Choroid plexus epithelial cell (primary cell): ENCODE data around the gene COX7A1.

Experiments used
- DNase-seq: peaks from one replicate; pipeline ENCODE4 v3.0.0-alpha.2; 2010; ENCODE audit warnings: low read depth
- H3K4me3 ChIP-seq: 2 replicates; pipeline ENCODE4 v1.5.1; 2011; ENCODE audit warnings: low read depth, mild to moderate bottlenecking, control low read depth, low read length, moderate library complexity
- TF ChIP-seq, protein P1 (sequence below): conservative IDR thresholded peaks from 2 replicates; pipeline ENCODE4 v1.5.1; 2011; ENCODE audit warnings: low read depth, mild to moderate bottlenecking, control low read depth, inconsistent platforms, low read length, moderate library complexity

Gene COX7A1

DNA sequence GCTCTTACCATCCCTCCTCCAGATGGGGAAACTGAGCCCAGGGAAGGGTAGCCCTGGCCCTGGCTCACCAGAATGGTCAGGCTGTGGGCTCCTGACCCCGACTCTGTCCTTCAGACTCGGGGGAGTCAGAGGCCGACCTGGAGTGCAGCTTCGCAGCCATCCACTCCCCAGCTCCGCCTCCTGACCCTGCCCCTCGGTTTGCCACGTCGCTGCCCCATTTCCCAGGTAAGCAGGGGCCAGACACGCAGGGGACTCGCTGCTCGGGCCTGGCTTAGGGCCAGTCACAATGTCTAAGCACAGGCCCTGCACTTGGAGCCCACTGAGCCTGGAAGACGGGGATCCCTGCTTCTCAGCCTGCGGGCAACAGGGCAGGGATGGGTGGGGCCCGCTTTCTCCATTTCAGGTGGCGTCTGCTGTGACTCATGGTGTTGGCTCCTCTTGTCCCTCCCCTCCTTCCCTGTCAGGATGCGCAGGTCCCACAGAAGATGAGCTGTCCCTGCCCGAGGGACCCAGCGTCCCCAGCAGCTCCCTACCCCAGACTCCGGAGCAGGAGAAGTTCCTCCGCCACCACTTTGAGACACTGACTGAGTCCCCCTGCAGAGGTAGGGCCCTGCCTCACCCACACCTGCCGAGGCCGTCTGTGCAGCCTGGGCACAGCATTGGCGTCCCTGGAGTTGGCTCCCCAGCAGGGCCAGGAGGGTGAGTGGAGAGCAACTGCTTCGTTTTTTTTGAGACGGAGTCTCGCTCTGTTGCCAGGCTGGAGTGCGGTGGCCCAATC, 50.5 kb downstream of the COX7A1 start:
- TF ChIP-seq, protein P1, sequence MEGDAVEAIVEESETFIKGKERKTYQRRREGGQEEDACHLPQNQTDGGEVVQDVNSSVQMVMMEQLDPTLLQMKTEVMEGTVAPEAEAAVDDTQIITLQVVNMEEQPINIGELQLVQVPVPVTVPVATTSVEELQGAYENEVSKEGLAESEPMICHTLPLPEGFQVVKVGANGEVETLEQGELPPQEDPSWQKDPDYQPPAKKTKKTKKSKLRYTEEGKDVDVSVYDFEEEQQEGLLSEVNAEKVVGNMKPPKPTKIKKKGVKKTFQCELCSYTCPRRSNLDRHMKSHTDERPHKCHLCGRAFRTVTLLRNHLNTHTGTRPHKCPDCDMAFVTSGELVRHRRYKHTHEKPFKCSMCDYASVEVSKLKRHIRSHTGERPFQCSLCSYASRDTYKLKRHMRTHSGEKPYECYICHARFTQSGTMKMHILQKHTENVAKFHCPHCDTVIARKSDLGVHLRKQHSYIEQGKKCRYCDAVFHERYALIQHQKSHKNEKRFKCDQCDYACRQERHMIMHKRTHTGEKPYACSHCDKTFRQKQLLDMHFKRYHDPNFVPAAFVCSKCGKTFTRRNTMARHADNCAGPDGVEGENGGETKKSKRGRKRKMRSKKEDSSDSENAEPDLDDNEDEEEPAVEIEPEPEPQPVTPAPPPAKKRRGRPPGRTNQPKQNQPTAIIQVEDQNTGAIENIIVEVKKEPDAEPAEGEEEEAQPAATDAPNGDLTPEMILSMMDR = no peak
- DNase-seq = no peak
- no peak overlapping the region for H3K4me3 ChIP-seq
